Prostate gland (tissue), 2 donors: ENCODE results near the gene EIPR1.

Source experiments
- POLR2A ChIP-seq: fragments of 450-650 bp; IDR thresholded peaks from one replicate; pipeline ENCODE4 v1.6.1; 2016; ENCODE audit warnings: antibody characterized with exemption, mild to moderate bottlenecking
- POLR2AphosphoS5 ChIP-seq: sonication (generic); formaldehyde crosslinking; IDR thresholded peaks from one replicate; pipeline ENCODE4 v1.6.1; 2017; ENCODE audit warnings: antibody characterized with exemption
- TF ChIP-seq, protein P1 (sequence below), 4 experiments: fragments of 200-600 bp in 2 of 4; fragments of 450-650 bp in 2 of 4; sonication (generic) in 2 of 4; IDR thresholded peaks; 1 replicate in 3 of 4; 2 replicates in 1 of 4; pipeline ENCODE4 v1.5.1; 2016 to 2019; ENCODE audit warnings: antibody characterized with exemption in 4 of 4, mild to moderate bottlenecking in 2 of 4, moderate library complexity in 2 of 4

- TF ChIP-seq, protein P1, sequence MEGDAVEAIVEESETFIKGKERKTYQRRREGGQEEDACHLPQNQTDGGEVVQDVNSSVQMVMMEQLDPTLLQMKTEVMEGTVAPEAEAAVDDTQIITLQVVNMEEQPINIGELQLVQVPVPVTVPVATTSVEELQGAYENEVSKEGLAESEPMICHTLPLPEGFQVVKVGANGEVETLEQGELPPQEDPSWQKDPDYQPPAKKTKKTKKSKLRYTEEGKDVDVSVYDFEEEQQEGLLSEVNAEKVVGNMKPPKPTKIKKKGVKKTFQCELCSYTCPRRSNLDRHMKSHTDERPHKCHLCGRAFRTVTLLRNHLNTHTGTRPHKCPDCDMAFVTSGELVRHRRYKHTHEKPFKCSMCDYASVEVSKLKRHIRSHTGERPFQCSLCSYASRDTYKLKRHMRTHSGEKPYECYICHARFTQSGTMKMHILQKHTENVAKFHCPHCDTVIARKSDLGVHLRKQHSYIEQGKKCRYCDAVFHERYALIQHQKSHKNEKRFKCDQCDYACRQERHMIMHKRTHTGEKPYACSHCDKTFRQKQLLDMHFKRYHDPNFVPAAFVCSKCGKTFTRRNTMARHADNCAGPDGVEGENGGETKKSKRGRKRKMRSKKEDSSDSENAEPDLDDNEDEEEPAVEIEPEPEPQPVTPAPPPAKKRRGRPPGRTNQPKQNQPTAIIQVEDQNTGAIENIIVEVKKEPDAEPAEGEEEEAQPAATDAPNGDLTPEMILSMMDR (IDR thresholded peaks at IDR 0.05) = no peak
- TF ChIP-seq POLR2AphosphoS5 (no peak), POLR2A (no peak)
These were observed 87.0 kb downstream of the EIPR1 start for GRCh38 chr2:3290655-3291054.
